Measurements from ENCODE around the gene SETX.

Gene SETX

GRCh38 chr9:132238992-132239391 is 115.8 kb downstream of the SETX start:
- DNase-seq, result no peak

GRCh38 chr9:132238026-132238972 is 116.5 kb downstream of the SETX start:
- no peak for DNase-seq

- no peak for DNase-seq
Measured at GRCh38 chr9:132237481-132237880, 117.3 kb downstream of the SETX start.

- no peak for DNase-seq
Measured at GRCh38 chr9:132236662-132237311, 118.0 kb downstream of the SETX start.

- peak; percentile 55 for DNase-seq
Measured at GRCh38 chr9:132235894-132236661, 118.7 kb downstream of the SETX start.

- no peak for DNase-seq
Measured at GRCh38 chr9:132235125-132235524, 119.7 kb downstream of the SETX start.

GRCh38 chr9:132234535-132234934 is 120.3 kb downstream of the SETX start:
- no peak for DNase-seq

GRCh38 chr9:132233138-132233537 is 121.6 kb downstream of the SETX start:
- no peak for DNase-seq

- DNase-seq, result no peak
Measured at GRCh38 chr9:132232522-132232921, 122.3 kb downstream of the SETX start.

- DNase-seq, result no peak
Measured at GRCh38 chr9:132231019-132231701, 123.6 kb downstream of the SETX start.

- no peak for DNase-seq
Measured at GRCh38 chr9:132230605-132231004, 124.2 kb downstream of the SETX start.

GRCh38 chr9:132228062-132228461 is 126.7 kb downstream of the SETX start:
- no peak for DNase-seq

GRCh38 chr9:132226571-132227430 is 128.0 kb downstream of the SETX start:
- DNase-seq, result no peak

- DNase-seq, result no peak
Measured at GRCh38 chr9:132224645-132225044, 130.1 kb downstream of the SETX start.

GRCh38 chr9:132221941-132222340 is 132.8 kb downstream of the SETX start:
- no peak for DNase-seq

- DNase-seq, result no peak
Measured at GRCh38 chr9:132218208-132218607, 136.6 kb downstream of the SETX start.

- DNase-seq, result no peak
Measured at GRCh38 chr9:132216861-132217619, 137.7 kb downstream of the SETX start.

GRCh38 chr9:132214027-132214622 is 140.7 kb downstream of the SETX start:
- DNase-seq, result no peak

- DNase-seq, result no peak
Measured at GRCh38 chr9:132211570-132211969, 143.2 kb downstream of the SETX start.

All from NCI-H1048 (cell line).